ENCODE results near the gene MSRB3. TPM values are rescaled to one million over a fixed set of nuclear protein-coding genes. Genes with fewer than 3 reads are reported as not detected.
"Not testable (repeated sequence)": the region's sequence is repeated elsewhere in the genome, so short reads cannot be mapped to it uniquely, and the experiment has no call there.

MSRB3 gene
- total RNA-seq, 2 experiments from 2014 or later = 0.12 TPM; not detected in 1

DNA sequence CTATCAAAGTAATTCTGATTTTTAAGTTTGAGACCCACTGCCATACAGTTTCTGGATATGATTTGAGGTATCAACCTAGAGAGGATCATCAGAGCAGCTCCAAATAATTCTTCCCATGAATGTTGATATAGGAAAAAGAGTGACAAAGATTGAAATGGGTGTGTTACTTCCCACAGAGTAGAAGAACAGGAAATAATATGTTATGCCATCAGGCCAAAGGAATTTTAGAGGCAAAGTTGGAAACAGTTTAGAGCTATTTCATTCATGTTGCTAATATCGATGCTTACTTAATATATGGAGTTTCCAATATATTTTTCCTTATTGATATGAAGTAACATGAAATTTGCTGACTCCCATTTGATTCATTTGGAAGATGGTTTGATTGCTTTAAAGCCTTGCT lies 8.9 kb upstream of the MSRB3 start:
- no peaks in the 10 kb centered on the region for H3K9me3 Mint-ChIP-seq (ENCODE audit: low read depth)
- no peaks in the 10 kb centered on the region for H3K4me1 Mint-ChIP-seq
- no peak overlapping the region for H3K27ac Mint-ChIP-seq
- ATAC-seq (no peak), DNase-seq (no peak)
- POLR2A ChIA-PET = no interaction called here
- H3K27me3 Mint-ChIP-seq = peaks cover 25% of the 10 kb centered on the region
- H3K4me3 Mint-ChIP-seq = no peak overlapping the region
- CTCF ChIA-PET = no interaction called here
- no peaks in the 10 kb centered on the region for H3K36me3 Mint-ChIP-seq (ENCODE audit: low read depth)
- intact Hi-C loops (cut with DNase I, micrococcal nuclease) = no loop called here

DNA sequence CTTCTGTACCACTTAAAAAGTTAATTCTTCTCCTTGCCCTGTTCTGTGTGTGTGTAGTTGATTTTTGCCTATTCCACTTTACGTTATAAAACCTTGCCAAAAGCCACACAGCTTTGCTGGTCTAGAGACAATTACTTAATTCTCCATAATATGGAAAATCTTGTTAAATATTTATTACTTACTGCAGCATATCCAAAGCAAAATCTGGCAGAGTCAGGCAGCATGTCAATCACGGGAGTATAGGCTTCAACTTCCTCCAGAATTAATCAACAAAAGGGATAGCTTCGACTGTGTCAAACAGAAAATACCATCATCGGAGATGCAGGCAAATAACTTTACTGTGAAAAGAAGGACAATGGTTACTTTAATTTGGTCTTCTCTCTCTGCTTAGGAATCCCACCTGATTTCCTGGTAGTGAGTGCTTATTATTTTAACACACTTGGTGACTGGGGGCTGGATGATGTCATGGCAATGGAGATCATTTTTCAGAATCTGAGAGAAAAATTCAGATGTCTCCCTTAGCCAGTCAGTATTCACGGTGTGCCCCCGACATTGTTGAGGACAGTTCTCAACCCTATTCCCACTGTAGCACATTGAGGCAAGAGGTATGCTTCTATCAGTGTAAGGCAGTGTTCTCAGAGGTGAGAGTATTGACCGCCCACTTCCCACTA lies 3.7 kb upstream of the MSRB3 start:
- CTCF ChIA-PET = no interaction called here
- H3K27ac Mint-ChIP-seq = no peak overlapping the region
- POLR2A ChIA-PET = no interaction called here
- no peak for ATAC-seq
- no peaks in the 10 kb centered on the region for H3K36me3 Mint-ChIP-seq (ENCODE audit: low read depth)
- H3K27me3 Mint-ChIP-seq = peaks cover 31% of the 10 kb centered on the region
- H3K4me1 Mint-ChIP-seq = peaks cover 2% of the 10 kb centered on the region
- no peak overlapping the region for H3K4me3 Mint-ChIP-seq
- no peak for DNase-seq
- intact Hi-C loops (cut with DNase I, micrococcal nuclease) = no loop called here
- no peaks in the 10 kb centered on the region for H3K9me3 Mint-ChIP-seq (ENCODE audit: low read depth)

DNA sequence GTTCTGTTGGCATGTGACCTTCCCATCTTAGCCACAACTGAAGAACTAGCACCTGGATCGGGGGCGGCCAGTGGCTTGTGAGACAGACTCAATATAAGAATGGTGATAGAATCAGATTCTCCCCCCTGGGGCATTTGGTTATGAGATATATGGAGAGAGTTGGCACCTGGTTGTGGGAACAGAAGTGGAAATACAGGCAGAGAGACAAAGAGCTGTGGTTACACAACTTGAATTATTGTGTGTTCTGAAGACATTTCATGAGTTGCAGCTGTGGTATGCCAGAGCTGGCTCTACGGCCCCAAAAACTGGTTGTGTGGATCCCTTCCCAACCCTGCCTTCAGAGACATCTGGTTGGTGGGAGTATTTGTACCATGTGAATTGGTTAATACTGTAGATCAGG lies 2.9 kb upstream of the MSRB3 start:
- DNase-seq = no peak
- intact Hi-C loops (cut with DNase I, micrococcal nuclease) = no loop called here
- Mint-ChIP-seq H3K36me3 (ENCODE audit: low read depth) (no peaks in the 10 kb centered on the region), H3K4me3 (no peak overlapping the region), H3K4me1 (peaks cover 2% of the 10 kb centered on the region), H3K9me3 (ENCODE audit: low read depth) (no peaks in the 10 kb centered on the region), H3K27ac (no peak overlapping the region), H3K27me3 (peaks cover 37% of the 10 kb centered on the region)
- ATAC-seq = no peak
- POLR2A ChIA-PET = no interaction called here
- CTCF ChIA-PET = no interaction called here

DNA sequence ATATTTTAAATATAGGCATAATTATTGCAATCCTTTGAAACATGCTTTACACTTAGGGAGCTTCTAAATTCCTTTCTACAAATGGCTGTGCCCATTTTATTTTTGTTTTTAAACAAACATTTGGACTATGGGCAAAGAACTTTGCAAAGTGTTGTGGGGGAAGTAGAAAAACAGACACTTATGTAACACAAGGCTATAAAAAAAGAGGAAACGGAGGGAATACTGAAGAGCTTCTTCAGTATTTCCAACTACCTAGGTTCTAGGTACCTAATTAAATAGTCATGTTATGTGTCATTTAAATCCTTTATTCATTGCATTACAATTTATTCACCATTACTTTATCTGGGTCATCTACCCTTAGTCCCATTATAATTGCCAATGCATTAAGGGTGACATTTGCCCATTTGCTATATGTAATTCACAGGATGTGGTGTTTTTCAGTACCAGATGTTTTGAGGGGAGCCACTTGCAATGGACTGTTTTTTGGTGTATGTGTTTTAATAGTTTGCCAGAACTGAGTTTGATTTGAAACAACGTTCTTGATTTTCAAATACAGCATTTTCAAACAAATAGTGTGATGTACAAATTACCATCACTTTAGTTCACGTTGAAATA lies 1.5 kb upstream of the MSRB3 start:
- ATAC-seq = no peak
- H3K4me3 Mint-ChIP-seq = no peak overlapping the region
- DNase-seq = no peak
- peaks cover 46% of the 10 kb centered on the region for H3K27me3 Mint-ChIP-seq
- ChIA-PET POLR2A (no interaction called here), CTCF (interaction anchor here (0.7 kb wide), 1 partner anchor 17 kb away, joined by 3 read pairs; no protein-coding TSS in a partner anchor)
- no peaks in the 10 kb centered on the region for H3K36me3 Mint-ChIP-seq (ENCODE audit: low read depth)
- H3K27ac Mint-ChIP-seq = no peak overlapping the region
- peaks cover 2% of the 10 kb centered on the region for H3K4me1 Mint-ChIP-seq
- intact Hi-C loops (cut with DNase I, micrococcal nuclease) = no loop called here
- H3K9me3 Mint-ChIP-seq (ENCODE audit: low read depth) = no peaks in the 10 kb centered on the region

DNA sequence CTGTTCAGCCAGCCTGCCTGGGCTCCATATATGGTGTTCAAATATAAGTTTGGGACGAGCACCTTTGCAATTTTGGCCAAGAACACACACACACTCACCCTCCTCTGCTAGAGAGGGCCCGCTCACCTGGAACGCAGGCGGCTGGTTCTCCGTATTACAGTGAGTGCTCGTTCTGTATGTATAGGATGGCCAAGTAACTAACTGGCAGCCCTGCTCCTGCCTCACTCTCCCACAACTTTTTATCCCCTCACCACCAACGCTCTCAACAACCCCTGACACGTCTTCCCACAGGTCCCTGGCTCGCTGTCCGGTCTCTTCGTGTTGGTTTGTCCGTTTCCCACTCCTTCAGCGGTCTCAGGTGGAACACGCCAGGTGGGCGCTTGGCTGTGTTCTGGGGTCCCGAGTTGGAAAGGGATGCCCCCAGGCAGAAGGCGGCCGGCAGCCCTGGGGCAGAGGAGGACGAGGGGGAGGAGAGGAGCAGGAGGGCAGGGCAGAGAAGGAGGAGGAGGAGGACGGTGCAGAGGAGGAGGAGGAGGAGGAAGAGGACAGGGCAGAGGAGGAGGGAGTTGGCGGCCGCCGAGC lies 398 bp upstream of the MSRB3 start:
- intact Hi-C loops (cut with DNase I, micrococcal nuclease) = no loop called here

DNA sequence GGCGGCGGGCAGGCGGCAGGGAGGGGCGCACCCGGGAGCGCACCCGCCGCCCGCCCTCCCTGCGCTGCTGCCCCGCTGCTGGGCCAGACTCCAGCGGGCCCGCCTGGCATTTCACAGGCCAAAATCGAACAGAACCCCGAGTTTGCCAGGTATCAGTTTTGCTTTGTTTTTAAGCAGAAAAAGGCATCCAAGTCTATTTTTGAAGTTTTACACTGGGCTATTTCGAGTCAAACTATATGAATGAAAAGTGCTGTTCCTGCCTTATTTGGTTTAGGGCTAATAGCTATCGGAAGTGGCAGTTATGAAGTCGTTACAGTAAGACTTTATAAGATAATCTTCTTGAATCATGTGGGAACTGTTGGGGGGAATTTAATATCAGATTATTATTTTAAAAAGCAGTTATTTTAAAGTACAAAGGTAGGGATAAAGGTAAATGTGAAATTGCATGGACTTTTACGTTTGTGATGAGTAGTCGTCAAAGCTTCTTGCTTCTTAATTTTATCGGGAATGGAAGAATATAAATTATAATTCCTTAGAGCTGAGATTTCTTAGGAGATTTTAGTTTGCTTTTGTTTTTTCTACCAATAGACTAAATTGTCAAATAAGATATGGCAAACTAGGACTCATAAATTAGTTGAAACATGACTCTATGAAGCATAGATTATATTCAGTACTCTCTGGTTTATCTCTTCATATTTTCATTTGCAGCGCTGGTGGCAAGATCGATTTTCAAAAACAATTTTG lies 1.1 kb downstream of the MSRB3 start:
- ChIA-PET CTCF (interaction anchor here (1.3 kb wide), 1 partner anchor 23 kb away, joined by 3 read pairs; no protein-coding TSS in a partner anchor), POLR2A (no interaction called here)
- intact Hi-C loops (cut with DNase I, micrococcal nuclease) = no loop called here
- DNase-seq (no peak), ATAC-seq (no peak)
- Mint-ChIP-seq H3K4me1 (peaks cover 2% of the 10 kb centered on the region), H3K9me3 (ENCODE audit: low read depth) (no peaks in the 10 kb centered on the region), H3K36me3 (ENCODE audit: low read depth) (no peaks in the 10 kb centered on the region), H3K4me3 (peak overlapping the region; percentile 52), H3K27me3 (peaks cover 41% of the 10 kb centered on the region), H3K27ac (no peak overlapping the region)

More for the DNA sequence above, 398 bp upstream of the MSRB3 start:
- H3K4me1 Mint-ChIP-seq = peaks cover 2% of the 10 kb centered on the region
- no peaks in the 10 kb centered on the region for H3K9me3 Mint-ChIP-seq (ENCODE audit: low read depth)
- peak overlapping the region; percentile 27 for H3K4me3 Mint-ChIP-seq
- POLR2A ChIA-PET = no interaction called here
- CTCF ChIA-PET = no interaction called here
- peaks cover 46% of the 10 kb centered on the region for H3K27me3 Mint-ChIP-seq
- DNase-seq = no peak
- no peak overlapping the region for H3K27ac Mint-ChIP-seq
- H3K36me3 Mint-ChIP-seq (ENCODE audit: low read depth) = no peaks in the 10 kb centered on the region
- ATAC-seq = no peak

DNA sequence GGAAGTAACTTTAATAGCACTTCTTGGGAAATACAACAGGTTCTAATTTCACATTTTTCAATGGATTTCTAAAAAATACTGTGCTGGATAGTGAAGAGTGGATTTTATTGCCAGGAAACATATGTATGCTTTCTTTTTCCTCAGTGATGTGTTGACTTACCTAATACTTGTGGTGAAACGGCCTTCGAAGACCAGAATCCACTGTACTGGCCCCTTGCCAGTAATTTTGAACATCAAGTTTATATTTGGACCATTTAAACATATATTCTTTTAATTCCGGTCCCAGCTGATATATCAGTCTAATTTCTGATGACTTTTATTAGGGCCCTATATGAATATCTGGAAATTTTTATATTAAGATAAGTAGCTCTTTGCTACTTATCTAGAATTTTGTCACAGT lies 1.8 kb downstream of the MSRB3 start:
- ChIA-PET POLR2A (no interaction called here), CTCF (interaction anchor here (1.3 kb wide), 1 partner anchor 22 kb away, joined by 3 read pairs; no protein-coding TSS in a partner anchor)
- H3K36me3 Mint-ChIP-seq (ENCODE audit: low read depth) = no peaks in the 10 kb centered on the region
- no peak for DNase-seq
- no peak overlapping the region for H3K4me3 Mint-ChIP-seq
- H3K27ac Mint-ChIP-seq = no peak overlapping the region
- intact Hi-C loops (cut with DNase I, micrococcal nuclease) = no loop called here
- peaks cover 2% of the 10 kb centered on the region for H3K4me1 Mint-ChIP-seq
- no peak for ATAC-seq
- no peaks in the 10 kb centered on the region for H3K9me3 Mint-ChIP-seq (ENCODE audit: low read depth)
- H3K27me3 Mint-ChIP-seq = peaks cover 38% of the 10 kb centered on the region

DNA sequence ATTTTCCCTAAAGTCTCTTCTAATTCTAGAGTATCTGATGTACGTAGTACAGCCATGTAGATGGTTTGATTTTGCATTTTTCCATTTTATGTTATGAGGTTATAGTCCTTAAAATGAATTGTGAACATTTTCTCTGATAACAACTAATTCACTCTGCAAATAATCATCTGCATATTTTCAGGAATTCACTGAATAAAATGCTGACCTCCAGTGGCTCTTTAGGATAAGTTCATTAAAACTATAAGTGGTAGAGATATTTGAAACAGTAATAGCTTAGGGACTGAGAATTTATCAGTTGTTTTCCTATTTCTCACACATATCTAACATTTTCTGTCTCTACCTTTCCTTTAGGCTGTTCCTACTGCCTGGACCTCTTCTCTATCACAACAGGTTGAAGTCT lies 4.4 kb downstream of the MSRB3 start:
- H3K36me3 Mint-ChIP-seq (ENCODE audit: low read depth) = no peaks in the 10 kb centered on the region
- H3K27me3 Mint-ChIP-seq = peaks cover 32% of the 10 kb centered on the region
- CTCF ChIA-PET = no interaction called here
- H3K4me3 Mint-ChIP-seq = no peak overlapping the region
- H3K9me3 Mint-ChIP-seq (ENCODE audit: low read depth) = no peaks in the 10 kb centered on the region
- POLR2A ChIA-PET = interaction anchor here (0.7 kb wide), 1 partner anchor 228 kb away, joined by 4 read pairs; no protein-coding TSS in a partner anchor
- no peak for ATAC-seq
- intact Hi-C loops (cut with DNase I, micrococcal nuclease) = no loop called here
- peaks cover 2% of the 10 kb centered on the region for H3K4me1 Mint-ChIP-seq
- no peak overlapping the region for H3K27ac Mint-ChIP-seq
- no peak for DNase-seq

DNA sequence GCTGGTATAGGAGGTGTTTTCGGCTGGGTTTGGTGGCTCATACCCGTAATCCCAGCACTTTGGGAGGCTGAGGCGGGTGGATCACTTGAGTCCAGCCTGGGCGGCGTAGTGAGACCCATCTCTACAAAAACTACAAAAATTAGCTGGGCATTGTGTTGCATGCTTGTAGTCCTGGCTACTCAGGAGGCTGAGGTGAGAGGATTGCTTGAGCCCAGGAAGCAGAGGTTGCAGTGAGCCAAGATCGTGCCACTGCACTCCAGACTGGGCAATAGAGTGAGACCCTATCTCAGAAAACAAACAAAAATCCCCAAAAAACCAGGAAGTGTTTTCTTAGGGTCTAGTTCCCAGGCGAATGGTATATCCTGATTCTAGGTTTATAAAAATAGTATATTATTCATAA lies 7.0 kb downstream of the MSRB3 start:
- H3K36me3 Mint-ChIP-seq (ENCODE audit: low read depth); H3K9me3 Mint-ChIP-seq (ENCODE audit: low read depth); ATAC-seq; H3K4me3 Mint-ChIP-seq; POLR2A ChIA-PET; H3K4me1 Mint-ChIP-seq; DNase-seq; intact Hi-C loops (cut with DNase I, micrococcal nuclease); H3K27ac Mint-ChIP-seq: not testable (repeated sequence)
- CTCF ChIA-PET = interaction anchor here (0.8 to 1.0 kb wide), 2 partner anchors 15 to 715 kb away, joined by 3 to 4 read pairs; no protein-coding TSS in a partner anchor
- H3K27me3 Mint-ChIP-seq = peaks cover 20% of the 10 kb centered on the region

DNA sequence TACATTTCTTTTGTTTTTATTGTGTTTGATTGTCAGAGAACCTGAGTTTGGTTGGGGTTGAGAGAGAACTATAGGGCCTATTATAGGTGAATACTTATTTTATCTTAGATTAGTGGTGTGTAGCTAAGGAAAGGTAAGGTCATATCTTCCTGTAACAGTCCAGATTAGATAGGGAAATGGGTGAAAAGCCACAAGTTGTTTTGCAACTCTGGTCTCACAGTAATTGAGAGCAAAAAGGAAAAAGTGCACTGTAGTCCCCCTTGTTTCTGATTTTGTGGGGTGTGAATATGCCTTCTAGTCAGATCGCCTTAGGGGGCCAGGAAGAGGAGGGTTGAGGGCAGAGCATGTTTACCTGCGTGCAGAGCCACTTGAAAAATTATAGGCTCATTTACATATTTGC lies 8.9 kb downstream of the MSRB3 start:
- no peak overlapping the region for H3K27ac Mint-ChIP-seq
- intact Hi-C loops (cut with DNase I, micrococcal nuclease) = no loop called here
- no peaks in the 10 kb centered on the region for H3K36me3 Mint-ChIP-seq (ENCODE audit: low read depth)
- H3K27me3 Mint-ChIP-seq = peaks cover 13% of the 10 kb centered on the region
- H3K4me1 Mint-ChIP-seq = no peaks in the 10 kb centered on the region
- H3K4me3 Mint-ChIP-seq = no peak overlapping the region
- no peaks in the 10 kb centered on the region for H3K9me3 Mint-ChIP-seq (ENCODE audit: low read depth)
- ChIA-PET CTCF (no interaction called here), POLR2A (no interaction called here)
- DNase-seq (no peak), ATAC-seq (no peak)

DNA sequence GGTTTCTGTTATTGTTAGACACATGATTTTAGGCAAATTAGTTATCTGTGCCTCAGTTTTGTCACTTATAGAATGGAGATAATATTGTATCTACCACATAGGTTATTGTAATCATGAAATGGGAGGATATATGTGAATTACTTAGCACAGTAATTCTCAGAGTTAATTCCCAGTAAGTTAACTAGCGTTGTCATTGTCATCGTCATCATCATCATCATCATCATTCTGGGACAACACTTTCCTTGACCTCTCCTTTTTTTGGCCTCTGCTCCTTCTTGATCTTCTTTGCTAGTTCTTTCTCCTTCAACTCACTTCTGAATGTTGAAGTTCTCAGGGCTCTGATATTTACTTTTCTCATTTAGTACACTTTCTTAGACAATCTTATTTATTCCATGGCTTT lies 13.8 kb downstream of the MSRB3 start:
- no peak overlapping the region for H3K27ac Mint-ChIP-seq
- no peak for DNase-seq
- ChIA-PET POLR2A (no interaction called here), CTCF (interaction anchor here (1.0 kb wide), 1 partner anchor 13 kb away, joined by 3 read pairs; no protein-coding TSS in a partner anchor)
- no peaks in the 10 kb centered on the region for H3K4me1 Mint-ChIP-seq
- no peak for ATAC-seq
- intact Hi-C loops (cut with DNase I, micrococcal nuclease) = no loop called here
- H3K36me3 Mint-ChIP-seq (ENCODE audit: low read depth) = no peaks in the 10 kb centered on the region
- H3K4me3 Mint-ChIP-seq = no peak overlapping the region
- H3K27me3 Mint-ChIP-seq = peaks cover 13% of the 10 kb centered on the region
- H3K9me3 Mint-ChIP-seq (ENCODE audit: low read depth) = peaks cover 2% of the 10 kb centered on the region

Measured in activated CD4-positive, alpha-beta T cell treated with anti-CD3 and anti-CD28 coated beads for 36 hours (primary cell).